NCI-H1694 (cell line): ENCODE measurements around the gene FRY.

ENCODE experiments used
- DNase-seq: peaks from one replicate; lab custom pipeline; 2025; lab: John Stamatoyannopoulos, UW

The FRY gene

GRCh38 chr13:32311188-32311897 lies 279.8 kb downstream of the FRY start:
- DNase-seq: no peak

GRCh38 chr13:32314271-32315237 lies 283.0 kb downstream of the FRY start:
- peak; percentile 2 for DNase-seq

GRCh38 chr13:32315238-32316027 lies 283.9 kb downstream of the FRY start, which contains the start of the genes BRCA2 and ZAR1L:
TSS of gene BRCA2 (plus strand) at chr13:32315508. CDS start at chr13:32316461, 953 bp downstream.
TSS of gene ZAR1L (minus strand) at chr13:32315363. CDS start at chr13:32311925, 3,438 bp downstream.
- DNase-seq: peak; percentile 63

GRCh38 chr13:32316028-32316339 lies 284.4 kb downstream of the FRY start:
- DNase-seq: no peak

GRCh38 chr13:32316501-32316900 lies 284.9 kb downstream of the FRY start:
- DNase-seq: no peak

- DNase-seq: no peak
These were observed 286.3 kb downstream of the FRY start for GRCh38 chr13:32317716-32318465.

- DNase-seq: no peak
These were observed 289.0 kb downstream of the FRY start for GRCh38 chr13:32320528-32320927.

- no peak for DNase-seq
These were observed 292.3 kb downstream of the FRY start for GRCh38 chr13:32323912-32324311.

- no peak for DNase-seq
These were observed 298.9 kb downstream of the FRY start for GRCh38 chr13:32330441-32330840.

GRCh38 chr13:32334671-32335070 lies 303.1 kb downstream of the FRY start:
- DNase-seq: no peak

GRCh38 chr13:32340914-32341313 lies 309.3 kb downstream of the FRY start:
- DNase-seq: no peak

GRCh38 chr13:32347651-32348050 lies 316.1 kb downstream of the FRY start:
- no peak for DNase-seq
